ENCODE results near the gene SLC16A12.
"Not testable (repeated sequence)": the region's sequence is repeated elsewhere in the genome, so short reads cannot be mapped to it uniquely, and the experiment has no call there.

Gene SLC16A12

DNA sequence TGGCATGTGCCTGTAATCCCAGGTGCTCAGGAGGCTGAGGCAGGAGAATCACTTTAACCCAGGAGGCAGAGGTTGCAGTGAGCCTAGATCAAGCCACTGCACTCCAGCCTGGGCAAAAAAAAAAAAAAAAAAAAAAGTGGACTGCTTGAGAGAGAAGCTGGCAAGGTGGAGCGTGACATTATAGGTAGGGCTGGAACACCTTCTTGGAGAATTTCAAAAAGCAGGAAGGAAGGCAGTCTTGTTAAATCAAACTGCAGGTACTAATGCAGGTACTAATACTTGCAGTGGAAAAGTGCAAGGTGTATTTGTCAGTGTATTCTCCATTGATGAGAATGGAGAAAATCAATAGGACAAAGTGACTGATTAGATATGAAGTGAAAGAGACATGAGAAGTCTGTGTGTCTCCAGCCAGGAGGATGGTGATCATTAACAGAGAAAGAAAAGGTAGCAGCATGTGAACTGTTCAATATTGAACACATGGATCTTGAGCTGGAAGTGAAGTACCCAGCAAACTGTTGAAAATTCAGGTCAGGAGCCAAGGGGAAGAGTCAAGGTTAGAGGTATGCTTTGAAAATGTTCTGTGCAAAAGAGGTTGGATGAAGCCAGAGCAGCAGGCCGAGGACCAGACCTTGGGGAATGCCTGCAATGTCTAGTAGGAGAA is 12.6 kb upstream of the SLC16A12 start:
- no peak for DNase-seq

DNA sequence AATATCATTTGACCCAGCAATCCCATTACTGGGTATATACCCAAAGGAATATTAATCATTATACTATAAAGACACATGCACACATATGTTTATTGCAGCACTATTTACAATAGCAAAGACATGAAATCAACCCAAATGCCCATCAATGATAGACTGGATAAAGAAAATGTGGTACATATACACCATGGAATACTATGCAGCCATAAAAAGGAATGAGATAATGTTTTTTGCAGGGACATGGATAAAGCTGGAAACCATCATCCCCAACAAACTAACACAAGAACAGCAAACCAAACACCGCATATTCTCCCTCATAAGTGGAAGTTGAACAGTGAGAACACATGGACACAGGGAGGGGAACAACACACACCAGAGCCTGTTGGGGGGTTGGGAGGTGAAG is 11.3 kb upstream of the SLC16A12 start:
- DNase-seq, result not testable (repeated sequence)

DNA sequence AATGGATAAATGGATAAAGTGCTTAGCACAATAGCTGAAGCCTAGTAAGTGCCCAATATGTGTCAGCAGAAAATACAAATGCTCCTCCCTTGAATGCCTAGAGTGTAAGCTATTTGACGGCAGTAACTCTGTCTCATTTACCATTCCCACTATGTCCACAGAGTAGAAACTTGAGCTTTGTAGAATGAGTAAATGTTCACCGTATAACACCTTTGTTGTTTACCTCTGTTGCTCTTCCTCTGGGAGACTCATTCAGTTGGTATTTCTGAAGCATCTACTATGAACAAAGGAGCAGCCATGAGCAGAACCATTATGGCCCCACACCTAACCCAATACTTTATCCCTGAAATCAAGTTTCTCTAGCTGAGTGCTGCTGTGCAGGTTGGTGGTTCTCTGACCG is 8.4 kb upstream of the SLC16A12 start:
- no peak for DNase-seq

DNA sequence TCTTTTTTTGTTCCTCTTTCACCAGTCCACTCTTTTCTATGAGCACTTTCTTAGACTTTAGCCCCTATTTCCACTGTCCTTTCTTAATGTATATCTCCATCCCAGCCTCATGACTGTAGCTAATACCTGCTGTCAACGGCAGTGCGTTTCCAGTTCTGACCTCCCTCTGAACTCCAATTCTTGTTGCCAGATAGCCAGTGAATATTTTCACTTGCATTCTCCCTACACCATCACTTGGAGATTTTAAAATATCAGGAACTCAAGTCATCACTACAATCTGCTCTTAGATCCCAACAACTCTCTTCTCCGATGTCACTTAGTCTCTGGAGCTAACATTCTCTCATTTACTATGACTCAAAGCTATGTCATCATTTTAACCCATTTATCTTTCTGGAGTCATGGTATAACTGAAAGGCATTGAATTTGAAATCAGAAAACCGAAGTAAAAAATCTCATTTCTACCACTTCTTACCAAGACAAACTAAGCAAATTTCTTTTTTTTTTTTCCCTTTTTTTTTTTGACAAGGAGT is 5.1 kb upstream of the SLC16A12 start:
- DNase-seq, result no peak

DNA sequence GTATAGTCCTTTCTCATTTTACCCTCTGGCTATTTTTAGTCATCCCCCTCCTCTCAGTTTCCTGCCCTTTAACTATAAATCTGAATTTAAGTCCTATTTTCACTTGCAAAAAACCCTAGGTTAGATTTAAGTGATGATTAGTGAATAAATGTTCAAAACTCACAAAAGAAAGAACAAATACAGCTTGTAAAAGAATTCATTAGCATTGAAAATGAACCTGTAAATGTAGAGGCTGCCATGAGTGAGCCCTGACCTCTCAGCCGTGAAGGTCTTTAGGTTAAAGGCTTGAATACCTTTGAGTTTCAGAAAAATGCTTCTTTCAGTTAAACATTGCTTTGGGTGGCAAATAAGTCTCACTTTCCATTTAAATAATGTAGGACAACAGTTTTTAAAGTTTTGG is 2.0 kb upstream of the SLC16A12 start:
- DNase-seq, result no peak

DNA sequence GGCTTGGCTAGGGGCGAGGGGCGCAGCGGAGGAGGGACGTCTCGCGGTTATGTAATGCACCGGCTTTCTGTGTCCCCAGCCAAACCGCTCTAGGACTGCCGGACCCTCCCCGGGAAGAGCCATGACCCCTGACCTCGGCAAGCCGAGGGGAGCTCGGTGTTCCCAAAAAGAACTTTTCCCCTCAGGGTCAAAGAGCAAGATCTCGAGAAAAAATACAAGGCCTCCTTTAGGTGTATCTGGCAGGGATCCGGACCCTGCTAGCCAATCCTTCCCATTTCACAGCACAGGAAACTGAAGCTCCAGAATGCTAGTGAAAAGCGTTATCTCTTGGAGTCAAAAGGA is 590 bp upstream of the SLC16A12 start:
- DNase-seq, result no peak

DNA sequence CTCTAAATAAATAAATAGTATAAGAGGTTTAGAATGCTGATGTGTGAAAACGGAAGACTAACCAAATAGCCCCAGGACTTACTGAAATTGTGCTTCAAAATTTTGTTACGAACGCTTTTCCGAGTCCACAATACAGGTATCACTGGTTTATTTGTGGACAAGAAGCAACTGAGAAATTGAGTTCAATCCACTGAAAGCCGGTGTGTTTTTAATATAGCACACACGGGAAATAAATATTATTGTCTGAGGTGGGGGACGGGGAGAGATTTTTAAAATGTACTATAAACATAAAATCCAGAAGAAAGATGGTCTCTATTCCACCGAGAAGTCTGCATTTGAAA is 598 bp downstream of the SLC16A12 start:
- DNase-seq, result no peak

DNA sequence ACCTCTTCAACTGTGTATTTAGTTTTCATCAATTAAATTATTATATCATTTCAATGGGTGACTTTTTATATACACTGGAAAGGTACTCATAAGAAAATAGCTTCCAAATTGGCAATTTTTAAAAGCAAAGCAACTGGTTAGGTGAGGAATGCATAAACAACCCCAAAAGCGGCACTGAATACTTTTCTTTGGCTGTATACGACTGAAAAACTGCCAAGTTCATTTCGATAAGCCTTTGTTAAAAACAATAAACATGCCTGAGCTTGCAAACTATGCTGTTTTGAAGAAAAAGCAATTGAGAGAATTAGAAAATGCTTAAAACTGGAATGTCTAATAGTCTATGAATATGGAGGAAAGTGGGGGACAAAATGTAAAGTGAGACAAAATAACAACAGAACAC is 2.9 kb downstream of the SLC16A12 start:
- DNase-seq, result no peak

DNA sequence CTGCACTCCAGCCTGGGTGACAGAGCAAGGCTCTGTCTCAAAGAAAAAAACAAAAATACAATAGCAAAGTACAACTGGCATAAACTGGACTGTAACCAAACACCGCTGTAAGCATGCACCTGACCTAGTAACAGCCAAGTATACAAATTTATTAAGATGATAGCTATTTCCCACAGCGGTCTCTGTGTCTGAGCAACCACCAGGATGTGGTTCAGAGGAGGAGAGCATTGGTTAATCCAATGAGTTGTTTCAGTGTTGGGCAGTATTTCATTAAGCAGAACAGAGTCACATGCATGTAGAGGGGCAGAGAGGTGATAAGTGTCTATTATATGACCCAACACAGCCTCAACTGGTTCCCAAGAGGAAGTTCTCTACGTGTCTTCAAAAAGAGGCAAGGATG is 4.0 kb downstream of the SLC16A12 start:
- DNase-seq, result no peak

DNA sequence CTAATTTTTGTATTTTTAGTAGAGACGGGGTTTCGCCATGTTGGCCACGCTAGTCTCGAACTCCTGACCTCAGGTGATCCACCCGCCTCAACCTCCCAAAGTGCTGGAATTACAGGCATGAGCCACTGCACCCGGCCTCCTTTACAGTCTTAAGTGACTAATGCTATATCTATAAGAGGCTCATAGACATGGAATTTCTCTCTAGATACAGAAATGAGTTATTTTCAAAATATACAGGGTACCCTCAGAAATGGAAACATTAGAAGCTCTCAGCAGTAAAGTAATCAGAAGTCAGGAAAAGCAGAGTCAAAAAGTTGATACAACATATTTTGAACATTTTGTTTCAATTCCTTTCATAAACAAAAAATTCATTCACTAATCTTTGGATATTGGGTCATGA is 5.7 kb downstream of the SLC16A12 start:
- DNase-seq, result not testable (repeated sequence)

DNA sequence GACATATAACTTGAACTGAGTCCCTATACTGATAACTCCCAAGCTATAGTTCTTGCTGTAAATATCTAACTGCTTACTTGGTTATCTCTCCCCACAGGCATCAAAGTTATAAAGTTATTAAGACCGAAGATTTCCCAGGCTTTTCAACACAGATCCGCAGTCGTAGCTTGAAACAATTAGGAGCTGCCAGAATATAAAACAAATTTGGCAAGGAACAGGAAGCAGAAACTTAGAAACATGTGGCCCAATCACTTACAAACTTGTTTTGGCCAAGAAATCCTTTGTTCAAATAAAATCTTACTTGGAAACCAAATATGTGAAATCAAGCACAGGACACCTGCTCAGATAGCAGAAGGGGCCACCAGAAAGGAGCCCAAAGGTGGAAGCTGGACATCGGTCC is 9.0 kb downstream of the SLC16A12 start:
- DNase-seq, result no peak

DNA sequence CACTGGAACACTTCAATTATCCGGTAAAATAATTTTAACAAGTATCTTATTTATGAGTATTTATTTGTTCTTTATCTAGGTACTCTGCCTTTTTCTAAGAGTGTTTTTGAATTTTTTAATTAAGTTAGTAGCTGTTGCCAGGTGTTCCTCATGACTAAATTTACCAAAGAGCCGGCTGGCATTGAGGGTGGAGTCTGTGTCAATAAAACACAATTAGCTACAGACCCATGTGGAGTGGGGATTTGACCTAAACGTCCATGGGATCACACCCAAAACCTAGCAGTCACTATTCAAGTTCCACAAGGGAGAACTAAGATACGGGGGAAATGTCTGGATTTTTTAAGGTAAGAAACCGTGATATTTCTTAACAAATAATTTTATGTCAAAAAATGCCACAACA is 9.8 kb downstream of the SLC16A12 start:
- DNase-seq, result no peak

DNA sequence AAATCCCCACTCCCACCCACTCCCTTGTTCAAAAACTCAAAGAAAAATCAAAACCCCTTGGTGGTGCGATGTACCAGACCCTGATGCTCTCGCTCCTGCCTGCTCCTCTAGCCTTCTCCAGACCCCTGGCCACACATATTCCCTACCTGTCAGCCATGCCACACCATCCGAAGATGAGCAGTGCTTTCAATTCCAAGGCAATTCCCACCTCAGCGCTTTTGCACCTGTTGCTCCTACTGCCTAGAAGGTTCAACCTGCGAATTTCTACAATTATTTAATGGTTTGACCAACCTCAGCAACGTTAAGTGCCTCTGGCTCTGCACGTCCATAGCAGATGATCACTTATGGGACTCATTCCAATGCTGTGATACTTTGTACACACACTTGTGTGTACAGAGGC is 11.1 kb downstream of the SLC16A12 start:
- DNase-seq, result no peak

DNA sequence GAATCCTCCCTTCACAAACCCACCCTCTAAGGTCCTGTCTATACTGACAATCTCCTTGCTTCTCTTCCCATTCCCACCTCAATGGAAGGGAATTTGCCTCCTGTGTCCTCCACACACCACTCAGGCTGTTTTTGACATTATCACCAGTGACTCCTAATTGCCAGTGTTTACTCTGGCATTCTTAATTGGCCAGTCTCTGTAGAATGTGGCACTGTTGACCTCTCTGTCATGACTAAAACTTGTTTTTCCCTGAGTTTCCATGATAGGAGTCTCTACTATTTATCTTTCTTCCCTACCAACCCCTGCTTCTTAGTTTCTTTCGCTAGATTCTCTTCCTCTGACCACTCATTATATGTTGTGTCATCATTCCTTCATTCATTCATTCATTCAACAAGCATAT is 12.1 kb downstream of the SLC16A12 start:
- DNase-seq, result no peak

DNA sequence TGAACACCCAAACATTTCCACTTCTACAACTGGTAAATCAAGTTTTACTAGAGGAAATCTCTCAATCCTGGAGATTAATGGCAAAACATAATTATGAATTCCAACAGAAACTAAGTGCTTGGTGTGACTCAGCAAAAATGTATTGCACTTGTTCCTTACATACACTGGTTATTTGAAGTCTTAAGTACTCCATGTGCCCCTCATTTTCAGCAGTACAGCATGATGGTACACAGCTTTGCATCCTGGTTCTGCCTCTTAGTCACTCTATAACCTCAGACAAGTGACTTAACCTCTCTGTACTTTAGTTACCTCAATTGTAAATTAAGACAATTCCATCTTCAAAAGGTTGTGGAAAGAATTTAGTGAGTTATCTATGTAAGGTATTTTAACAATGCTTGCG is 12.9 kb downstream of the SLC16A12 start:
- DNase-seq, result no peak

DNA sequence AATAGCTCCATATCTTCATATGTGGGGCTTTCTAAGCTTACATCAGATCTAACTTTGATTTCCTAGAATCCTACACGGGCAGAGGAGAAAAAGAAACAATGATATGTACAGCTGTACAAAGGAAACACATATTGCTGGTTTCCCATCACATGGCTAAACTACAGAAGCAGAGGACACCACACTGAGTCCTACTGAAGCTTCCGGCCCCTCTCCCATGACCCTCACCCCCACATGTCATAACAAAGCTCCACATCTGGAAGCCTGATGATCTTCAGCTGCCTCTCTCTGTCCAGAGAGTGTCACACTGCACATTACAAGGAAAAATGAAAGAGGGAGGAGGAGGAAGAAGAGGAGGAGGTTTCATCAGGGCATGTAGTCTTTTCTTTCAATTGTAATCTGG is 14.0 kb downstream of the SLC16A12 start:
- no peak for DNase-seq

DNA sequence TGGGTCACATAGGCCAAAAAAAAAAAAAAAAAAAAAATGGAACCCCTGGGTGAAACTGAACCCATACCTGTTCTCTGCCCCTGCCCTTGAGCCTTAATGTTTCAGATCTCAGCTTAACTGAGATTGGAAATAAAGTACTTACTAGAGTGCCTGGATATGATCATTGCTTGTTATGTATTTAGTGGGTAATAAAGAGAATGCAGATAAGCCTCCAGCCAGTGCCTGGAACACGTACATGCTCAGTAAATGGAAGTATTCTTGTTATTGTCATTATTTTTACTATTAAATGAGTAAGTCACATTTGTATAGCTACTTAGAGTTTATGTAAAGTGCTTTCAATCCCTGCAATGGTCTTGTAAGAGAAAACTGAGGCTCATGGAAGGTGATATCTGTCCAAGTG is 14.7 kb downstream of the SLC16A12 start:
- no peak for DNase-seq

DNA sequence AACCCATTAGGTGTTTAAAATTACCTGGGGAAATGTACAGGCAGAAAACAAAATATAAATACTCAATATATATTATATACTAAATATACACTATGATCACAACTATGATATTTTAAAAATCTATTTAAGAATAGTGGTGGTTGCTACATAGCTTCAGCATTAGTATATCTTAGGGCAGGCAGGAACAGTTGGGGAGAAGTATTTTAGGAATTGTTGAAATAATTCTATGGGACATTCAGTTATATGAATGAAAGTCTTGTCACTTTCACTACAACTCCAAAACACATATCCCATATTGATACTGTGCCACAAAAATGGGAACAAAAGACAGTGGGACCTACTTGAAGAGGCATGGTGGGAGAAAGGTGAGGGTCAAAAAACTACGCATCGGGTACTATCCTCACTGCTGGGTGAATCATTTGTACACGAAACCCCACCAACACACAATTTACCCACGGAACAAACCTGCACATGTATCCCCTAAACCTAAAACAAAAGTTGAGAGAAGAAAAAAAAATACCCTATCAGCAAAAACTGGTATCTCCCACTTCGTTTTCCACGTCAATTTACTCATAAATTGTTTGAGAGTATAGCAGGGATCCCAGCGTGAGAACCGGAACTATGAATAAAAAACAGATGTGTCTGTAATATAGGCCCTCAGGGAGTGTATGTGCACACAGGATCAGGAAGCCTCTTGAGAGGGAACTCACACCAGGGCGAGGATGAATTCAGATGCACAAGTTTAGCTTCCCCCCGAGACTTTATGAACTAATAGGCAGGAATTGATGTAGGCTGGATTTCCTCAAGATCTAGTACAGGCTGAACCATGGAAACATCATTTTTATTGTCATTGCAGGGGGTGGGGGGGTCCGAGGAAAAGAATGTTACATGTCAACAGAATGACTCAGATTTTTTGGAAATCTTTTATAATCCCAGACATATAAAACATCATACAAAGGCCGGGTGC is 16.2 kb downstream of the SLC16A12 start:
- no peak for DNase-seq

DNA sequence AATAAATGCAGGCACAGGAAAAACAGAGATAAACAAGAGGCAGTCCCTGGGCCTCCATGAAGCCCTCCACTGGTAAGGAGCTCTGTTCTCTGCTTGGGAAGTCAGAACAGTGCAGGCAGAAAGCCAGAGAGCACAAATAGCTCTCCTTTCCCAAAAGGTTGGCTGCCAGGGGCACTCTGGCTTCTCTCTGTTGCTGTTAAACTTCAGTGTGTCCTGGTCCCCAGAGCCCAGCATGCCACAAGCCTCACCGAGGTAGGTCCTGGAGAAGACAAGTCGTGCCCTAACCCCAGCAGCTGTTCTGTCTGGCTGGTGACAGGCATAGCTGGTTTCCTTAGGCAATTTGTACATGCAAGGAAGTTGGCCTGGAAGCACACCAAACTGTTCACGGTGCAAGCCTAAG is 17.3 kb downstream of the SLC16A12 start:
- DNase-seq, result no peak

DNA sequence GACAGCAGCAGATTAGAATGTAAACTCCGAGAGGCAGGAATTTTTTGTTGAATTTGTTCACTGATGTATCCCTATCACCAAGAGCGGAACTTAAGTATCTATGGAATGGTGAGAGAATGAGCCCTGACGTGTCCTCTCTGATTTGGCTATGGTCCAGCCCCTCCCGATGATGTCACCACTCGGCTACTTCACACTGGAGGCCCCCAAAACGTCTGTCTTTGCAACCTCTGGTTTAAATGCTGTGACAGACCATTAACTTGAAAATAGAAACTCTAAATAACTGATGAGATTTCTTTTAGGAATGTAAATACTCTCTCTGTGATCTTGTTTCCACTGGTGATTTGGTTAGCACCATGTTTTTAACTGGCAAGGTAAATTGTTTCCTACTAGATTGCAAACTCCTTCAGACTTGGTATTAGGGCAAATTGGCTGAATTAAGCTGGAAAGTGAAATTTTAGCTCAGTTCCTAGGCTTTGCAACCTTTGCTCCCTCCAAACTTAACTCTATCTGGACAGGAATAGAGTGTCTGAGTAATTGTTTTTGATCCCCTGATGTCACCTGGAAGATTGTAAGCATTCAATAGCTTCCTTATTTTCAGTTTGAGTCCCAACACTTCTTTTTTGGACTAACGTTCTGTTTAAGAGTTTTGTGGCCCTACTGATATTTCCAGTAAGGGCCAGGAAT is 19.1 kb downstream of the SLC16A12 start:
- no peak for DNase-seq

DNA sequence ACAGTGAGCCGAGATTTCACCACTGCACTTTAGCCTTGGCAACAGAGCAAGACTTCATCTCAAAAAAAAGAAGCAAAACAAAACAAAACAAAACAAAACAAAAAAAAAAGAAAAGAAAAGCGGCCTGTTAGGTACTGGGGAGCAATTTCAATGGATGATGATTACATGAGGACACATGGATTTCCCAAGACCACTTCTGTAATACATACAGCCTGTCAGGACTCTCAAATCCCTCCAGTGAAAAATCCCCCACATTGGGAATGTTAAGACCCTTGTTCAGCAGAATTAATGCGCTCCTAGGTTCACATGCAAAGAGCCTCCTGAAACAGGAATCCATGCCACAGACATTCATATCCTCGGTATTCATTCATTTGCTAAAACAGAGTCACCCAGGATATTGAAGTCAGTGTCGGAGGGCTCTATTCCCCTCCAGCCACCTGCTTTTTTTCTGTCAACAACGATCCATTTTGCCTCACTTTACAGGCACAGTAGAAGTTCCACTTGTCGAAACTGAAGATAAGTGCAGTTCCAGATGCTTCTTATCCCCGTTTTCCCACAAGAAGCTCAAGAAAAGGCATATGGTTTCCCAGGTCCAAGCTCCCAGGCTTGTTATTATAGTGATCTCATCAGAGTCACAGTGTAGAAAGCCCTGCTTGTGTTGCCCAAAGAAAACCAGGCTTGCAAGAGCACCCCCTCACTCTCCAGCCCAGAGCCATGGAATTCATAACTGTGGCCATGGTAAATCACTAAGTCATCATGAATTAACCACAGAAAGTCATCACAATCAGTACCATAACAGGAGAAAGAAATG is 20.2 kb downstream of the SLC16A12 start:
- no peak for DNase-seq

DNA sequence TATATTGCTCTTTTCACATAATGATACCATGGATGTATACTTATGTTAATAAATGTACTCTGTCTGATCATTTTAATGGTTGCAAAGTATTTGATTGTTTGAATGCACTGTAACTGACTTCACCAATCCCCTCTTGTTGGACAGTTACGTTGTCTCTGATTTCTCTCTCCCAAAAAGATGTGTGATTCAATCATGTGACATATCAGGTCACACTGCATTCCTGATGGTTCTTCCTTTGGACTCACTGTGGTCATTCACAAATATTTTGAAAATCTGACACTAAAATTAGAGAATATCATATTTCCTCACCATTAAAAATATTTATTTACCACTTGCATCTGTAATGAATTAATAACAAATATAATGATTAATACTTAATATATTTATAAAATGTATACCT is 22.2 kb downstream of the SLC16A12 start:
- DNase-seq, result no peak

All from NCI-H510A (cell line).